Progenitor cell of endocrine pancreas (in vitro differentiated cells): Measurements from ENCODE around the gene FAM200A. TPM values are rescaled to one million over a fixed set of nuclear protein-coding genes. Genes with fewer than 3 reads are reported as not detected.
A peak's percentile ranks its signal among the peaks of the same experiment; 100 is the strongest.
"Not testable (repeated sequence)": the region's sequence is repeated elsewhere in the genome, so short reads cannot be mapped to it uniquely, and the experiment has no call there.

ENCODE experiments used
- DNase-seq: peaks from one replicate; pipeline ENCODE4 v3.0.0; 2021; ENCODE audit warnings: low spot score; ENCODE audit not compliant: unreplicated experiment
- H3K27ac Mint-ChIP-seq: 2 replicates; pipeline ENCODE4 v1.8.0; 2021; ENCODE audit warnings: mild to moderate bottlenecking, moderate library complexity, mixed read lengths
- H3K27me3 Mint-ChIP-seq: 2 replicates; pipeline ENCODE4 v1.8.0; 2021; ENCODE audit warnings: mixed read lengths
- H3K36me3 Mint-ChIP-seq: 2 replicates; pipeline ENCODE4 v1.8.0; 2022; ENCODE audit warnings: mixed read lengths; ENCODE audit not compliant: insufficient read depth
- H3K4me1 Mint-ChIP-seq: 2 replicates; pipeline ENCODE4 v1.8.0; 2021; ENCODE audit warnings: low read depth, mixed read lengths
- H3K4me3 Mint-ChIP-seq: 2 replicates; pipeline ENCODE4 v1.8.0; 2021; ENCODE audit warnings: low read depth, mild to moderate bottlenecking, moderate library complexity, mixed read lengths
- H3K9me3 Mint-ChIP-seq: 2 replicates; pipeline ENCODE4 v1.8.0; 2021; ENCODE audit warnings: low read depth, mixed read lengths
- CTCF ChIP-seq: fragments of 200-600 bp; sonication (generic); IDR thresholded peaks from one replicate; pipeline ENCODE4 v1.5.0; 2021; ENCODE audit warnings: antibody characterized with exemption, mild to moderate bottlenecking; ENCODE audit not compliant: unreplicated experiment
- total RNA-seq: library from RNA; stranded (reverse); gene quantifications from 2 replicates; pipeline ENCODE4 v1.2.1, GENCODE V29; 2021

Gene FAM200A
- total RNA-seq, 1 donor from 2014 or later: 12.5 TPM

GRCh38 chr7:99594948-99595745, 43.2 kb upstream of the FAM200A start:
- Mint-ChIP-seq H3K27me3 (peaks cover 3% of the 10 kb centered on the region), H3K4me3 (no peak overlapping the region), H3K9me3 (no peaks in the 10 kb centered on the region), H3K4me1 (no peaks in the 10 kb centered on the region), H3K36me3 (no peaks in the 10 kb centered on the region), H3K27ac (no peak overlapping the region)
- TF ChIP-seq CTCF: no peak
- DNase-seq: no peak

GRCh38 chr7:99588868-99589267, 37.0 kb upstream of the FAM200A start:
- DNase-seq: no peak
- peaks cover 16% of the 10 kb centered on the region for H3K27me3 Mint-ChIP-seq
- no peak overlapping the region for H3K27ac Mint-ChIP-seq
- no peaks in the 10 kb centered on the region for H3K9me3 Mint-ChIP-seq
- H3K4me1 Mint-ChIP-seq: no peaks in the 10 kb centered on the region
- H3K4me3 Mint-ChIP-seq: no peak overlapping the region
- TF ChIP-seq CTCF: no peak
- H3K36me3 Mint-ChIP-seq: no peaks in the 10 kb centered on the region

DNA sequence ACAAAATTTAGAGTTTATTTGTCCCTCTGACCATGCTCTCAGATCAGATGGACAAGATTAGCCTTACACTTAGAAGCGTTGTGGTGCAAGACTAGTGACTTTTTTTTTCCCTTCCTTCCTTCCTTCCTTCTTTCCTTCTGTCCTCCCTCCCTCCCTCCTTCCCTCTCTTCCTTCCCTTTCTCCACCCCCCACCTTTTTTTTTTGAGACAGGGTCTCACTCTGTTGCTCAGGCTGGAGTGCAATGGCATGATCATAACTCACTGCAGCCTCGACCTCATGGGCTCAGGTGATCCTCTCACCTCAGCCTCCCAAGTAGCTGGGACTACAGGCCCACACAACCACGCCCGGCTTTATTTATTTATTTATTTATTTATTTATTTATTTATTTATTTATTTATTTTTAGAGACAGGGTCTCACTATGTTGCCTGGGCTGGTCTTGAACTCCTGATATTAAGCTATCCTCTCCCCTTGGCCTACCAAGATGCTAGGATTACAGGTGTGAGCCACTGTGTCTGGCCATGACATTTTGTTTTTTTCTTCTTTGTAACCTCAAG, 28.9 kb upstream of the FAM200A start:
- not testable (repeated sequence) for H3K4me1 Mint-ChIP-seq, H3K9me3 Mint-ChIP-seq, H3K36me3 Mint-ChIP-seq, DNase-seq, H3K27ac Mint-ChIP-seq
- Mint-ChIP-seq H3K4me3 (peak overlapping the region; percentile 76), H3K27me3 (peaks cover 13% of the 10 kb centered on the region)

DNA sequence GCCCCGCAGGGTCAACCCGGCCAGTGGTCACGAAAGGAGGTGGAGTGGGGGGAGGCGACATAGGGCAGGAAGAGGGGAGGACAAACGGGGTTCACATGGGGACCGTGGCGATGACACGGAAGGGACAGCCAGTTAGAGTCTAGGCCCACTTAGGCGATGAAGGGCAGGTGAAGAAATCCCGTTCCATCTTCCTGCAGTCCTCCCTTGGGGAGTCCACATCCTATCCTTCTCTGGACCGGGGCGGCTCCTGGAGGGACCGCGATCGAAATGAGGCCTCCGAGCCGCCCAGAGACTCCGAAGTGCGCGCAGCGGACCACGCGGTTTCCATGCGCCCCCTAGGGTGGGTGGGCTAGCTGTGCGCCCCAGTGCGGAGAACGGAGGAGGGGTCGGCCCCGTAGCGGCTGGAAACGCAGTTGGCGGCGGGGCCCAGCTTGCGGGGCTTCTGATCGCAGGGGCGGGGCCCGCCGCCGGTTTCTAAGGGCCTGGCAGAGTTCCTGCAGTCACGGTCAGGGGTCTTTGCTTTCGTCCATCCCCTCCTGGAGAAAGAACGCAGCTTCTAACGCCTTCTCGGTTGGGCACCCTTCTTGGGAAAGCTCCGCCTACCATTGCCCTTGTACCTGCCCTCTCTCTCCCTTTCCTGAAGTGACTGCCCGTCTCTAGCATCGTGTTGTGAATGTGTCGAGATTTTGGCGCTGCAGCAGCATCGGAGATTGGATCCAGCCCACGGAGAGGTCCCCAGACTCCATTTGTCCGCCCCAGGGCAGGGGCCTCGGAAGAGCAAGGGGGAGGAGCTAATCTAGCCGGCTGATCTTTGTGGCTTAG, 28.3 kb upstream of the FAM200A start:
- peaks cover 11% of the 10 kb centered on the region for H3K27me3 Mint-ChIP-seq
- DNase-seq: peak; percentile 72
- peaks cover 2% of the 10 kb centered on the region for H3K4me1 Mint-ChIP-seq
- H3K36me3 Mint-ChIP-seq: no peaks in the 10 kb centered on the region
- peak; percentile 81 for TF ChIP-seq CTCF
- H3K4me3 Mint-ChIP-seq: peak overlapping the region; percentile 76
- H3K27ac Mint-ChIP-seq: peak overlapping the region; percentile 83
- H3K9me3 Mint-ChIP-seq: no peaks in the 10 kb centered on the region

- Mint-ChIP-seq H3K27ac (no peak overlapping the region), H3K4me1 (peaks cover 2% of the 10 kb centered on the region), H3K36me3 (no peaks in the 10 kb centered on the region), H3K27me3 (peaks cover 7% of the 10 kb centered on the region), H3K9me3 (no peaks in the 10 kb centered on the region), H3K4me3 (peak overlapping the region; percentile 76)
- TF ChIP-seq CTCF: no peak
- DNase-seq: no peak
Observed at GRCh38 chr7:99579281-99579955, 27.5 kb upstream of the FAM200A start.
